Activated naive CD8-positive, alpha-beta T cell treated with anti-CD3 and anti-CD28 coated beads, Interleukin-2, amount 50 U/mL, for 24 hours (primary cell): ENCODE measurements around the gene FTMT.
"Not testable (repeated sequence)": the region's sequence is repeated elsewhere in the genome, so short reads cannot be mapped to it uniquely, and the experiment has no call there.

Experiments
- ATAC-seq: fragments of 150-1000 bp; cut with Tn5 transposase; one replicate; pipeline ENCODE4 v1.10.0; 2021
- DNase-seq: peaks from one replicate; pipeline ENCODE4 v3.0.0; 2021
- H3K27ac Mint-ChIP-seq: one replicate; pipeline ENCODE4 v1.8.0; 2021; ENCODE audit warnings: mild to moderate bottlenecking, mixed read lengths
- H3K27me3 Mint-ChIP-seq: one replicate; pipeline ENCODE4 v1.8.0; 2021; ENCODE audit warnings: mixed read lengths
- H3K36me3 Mint-ChIP-seq: one replicate; pipeline ENCODE4 v1.8.0; 2021; ENCODE audit warnings: low read depth, mixed read lengths
- H3K4me1 Mint-ChIP-seq: one replicate; pipeline ENCODE4 v1.8.0; 2021; ENCODE audit warnings: mixed read lengths
- H3K4me3 Mint-ChIP-seq: one replicate; pipeline ENCODE4 v1.8.0; 2021; ENCODE audit warnings: mild to moderate bottlenecking, moderate library complexity, mixed read lengths
- H3K9me3 Mint-ChIP-seq: one replicate; pipeline ENCODE4 v1.8.0; 2021; ENCODE audit warnings: mixed read lengths

Gene FTMT

DNA sequence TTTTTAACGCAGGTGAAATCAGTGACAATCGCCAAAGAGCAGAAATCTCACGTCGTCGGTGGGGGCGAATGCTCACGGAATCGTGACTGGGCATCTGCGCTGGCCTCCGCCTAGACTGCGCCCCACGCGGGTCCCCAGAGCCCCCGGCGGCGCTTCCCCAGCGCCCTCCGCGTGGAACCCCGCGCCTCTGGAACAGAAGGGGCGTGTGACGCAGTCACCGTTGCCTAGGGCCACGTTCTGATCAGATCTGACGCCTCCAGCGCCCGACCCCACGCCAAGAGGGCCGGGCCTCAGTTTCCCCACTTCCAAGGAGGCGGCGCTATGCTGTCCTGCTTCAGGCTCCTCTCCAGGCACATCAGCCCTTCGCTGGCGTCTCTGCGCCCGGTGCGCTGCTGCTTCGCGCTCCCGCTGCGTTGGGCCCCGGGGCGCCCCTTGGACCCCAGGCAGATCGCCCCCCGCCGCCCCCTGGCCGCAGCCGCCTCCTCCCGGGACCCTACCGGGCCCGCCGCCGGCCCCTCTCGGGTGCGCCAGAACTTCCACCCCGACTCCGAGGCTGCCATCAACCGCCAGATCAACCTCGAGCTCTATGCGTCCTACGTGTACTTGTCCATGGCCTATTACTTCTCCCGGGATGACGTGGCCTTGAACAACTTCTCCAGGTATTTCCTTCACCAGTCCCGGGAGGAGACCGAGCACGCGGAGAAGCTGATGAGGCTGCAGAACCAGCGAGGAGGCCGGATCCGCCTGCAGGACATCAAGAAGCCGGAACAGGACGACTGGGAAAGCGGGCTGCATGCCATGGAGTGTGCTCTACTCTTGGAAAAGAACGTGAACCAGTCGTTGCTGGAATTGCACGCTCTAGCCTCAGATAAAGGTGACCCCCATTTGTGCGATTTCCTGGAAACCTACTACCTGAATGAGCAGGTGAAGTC is at the start of gene FTMT:
Gene FTMT (plus strand): TSS at position 240 of the 932 bp plus-strand sequence. CDS start 82 bp downstream, at position 322.
- no peak for DNase-seq
- no peaks in the 10 kb centered on the region for H3K36me3 Mint-ChIP-seq
- no peak within 1 kb of the TSS for H3K27ac Mint-ChIP-seq
- H3K4me3 Mint-ChIP-seq, result no peak within 1 kb of the TSS
- no peak for ATAC-seq
- H3K9me3 Mint-ChIP-seq, result no peaks in the 10 kb centered on the region
- H3K4me1 Mint-ChIP-seq, result no peaks in the 10 kb centered on the region
- H3K27me3 Mint-ChIP-seq, result no peaks in the 10 kb centered on the region

DNA sequence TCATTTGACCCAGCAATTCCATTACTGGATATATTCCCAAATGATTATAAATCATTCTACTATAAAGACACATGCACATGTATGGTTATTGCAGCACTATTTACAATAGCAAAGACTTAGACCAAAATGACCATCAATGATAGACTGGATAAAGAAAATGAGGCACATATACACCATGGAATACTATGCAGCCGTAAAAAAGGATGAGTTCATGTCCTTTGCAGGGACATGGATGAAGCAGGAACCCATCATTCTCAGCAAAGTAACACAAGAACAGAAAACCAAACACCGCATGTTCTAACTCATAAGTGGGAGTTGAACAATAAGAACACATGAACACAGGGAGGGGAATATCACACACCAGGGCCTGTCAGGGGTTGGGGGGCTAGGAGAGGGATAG is 46.4 kb upstream of the FTMT start:
- H3K4me1 Mint-ChIP-seq, H3K27me3 Mint-ChIP-seq, H3K36me3 Mint-ChIP-seq, H3K4me3 Mint-ChIP-seq, H3K27ac Mint-ChIP-seq, DNase-seq, ATAC-seq: not testable (repeated sequence)
- peaks cover 15% of the 10 kb centered on the region for H3K9me3 Mint-ChIP-seq

DNA sequence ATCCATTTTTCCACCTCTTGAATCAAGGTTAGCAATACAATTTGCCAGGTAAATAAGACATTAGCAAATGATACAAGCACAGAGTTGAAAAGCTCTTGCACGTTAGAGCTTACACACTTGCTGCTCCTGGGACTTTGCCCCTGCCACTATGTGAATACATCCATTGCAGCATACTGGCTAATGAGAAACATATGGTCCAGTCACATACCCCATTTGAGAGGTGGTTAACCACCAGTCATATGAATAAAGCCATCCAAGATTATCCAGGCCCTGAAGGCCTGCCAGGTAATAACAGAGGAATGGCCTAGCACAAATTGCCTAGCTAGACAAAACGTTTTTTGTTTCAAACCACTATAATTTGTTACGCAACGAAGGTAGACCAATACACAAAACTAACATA is 45.8 kb upstream of the FTMT start:
- Mint-ChIP-seq H3K9me3 (peaks cover 15% of the 10 kb centered on the region), H3K27me3 (no peaks in the 10 kb centered on the region), H3K27ac (no peak overlapping the region), H3K4me1 (no peaks in the 10 kb centered on the region), H3K36me3 (peaks cover 2% of the 10 kb centered on the region), H3K4me3 (no peak overlapping the region)
- ATAC-seq (no peak), DNase-seq (no peak)

DNA sequence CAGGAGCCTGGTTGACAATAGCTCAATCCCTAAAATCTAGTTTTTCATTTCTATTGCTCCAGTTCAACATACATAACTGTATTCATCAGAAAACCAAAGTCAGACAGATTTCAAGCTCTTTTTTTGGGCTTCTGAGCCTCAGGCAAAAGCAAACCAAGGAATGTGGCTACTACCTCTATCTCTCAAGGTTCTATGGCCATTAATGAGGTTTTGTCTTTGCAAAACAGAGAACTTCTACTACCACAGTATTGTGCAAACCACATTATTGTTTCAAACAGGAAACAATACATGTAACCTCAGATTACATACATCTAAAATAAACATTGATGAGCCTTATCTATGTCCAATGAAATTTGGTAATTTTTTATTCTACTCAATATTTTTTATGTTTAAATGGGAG is 35.5 kb upstream of the FTMT start:
- ATAC-seq (no peak), DNase-seq (no peak)
- no peaks in the 10 kb centered on the region for H3K27me3 Mint-ChIP-seq
- peaks cover 3% of the 10 kb centered on the region for H3K9me3 Mint-ChIP-seq
- no peak overlapping the region for H3K27ac Mint-ChIP-seq
- no peaks in the 10 kb centered on the region for H3K4me1 Mint-ChIP-seq
- no peak overlapping the region for H3K4me3 Mint-ChIP-seq
- no peaks in the 10 kb centered on the region for H3K36me3 Mint-ChIP-seq

DNA sequence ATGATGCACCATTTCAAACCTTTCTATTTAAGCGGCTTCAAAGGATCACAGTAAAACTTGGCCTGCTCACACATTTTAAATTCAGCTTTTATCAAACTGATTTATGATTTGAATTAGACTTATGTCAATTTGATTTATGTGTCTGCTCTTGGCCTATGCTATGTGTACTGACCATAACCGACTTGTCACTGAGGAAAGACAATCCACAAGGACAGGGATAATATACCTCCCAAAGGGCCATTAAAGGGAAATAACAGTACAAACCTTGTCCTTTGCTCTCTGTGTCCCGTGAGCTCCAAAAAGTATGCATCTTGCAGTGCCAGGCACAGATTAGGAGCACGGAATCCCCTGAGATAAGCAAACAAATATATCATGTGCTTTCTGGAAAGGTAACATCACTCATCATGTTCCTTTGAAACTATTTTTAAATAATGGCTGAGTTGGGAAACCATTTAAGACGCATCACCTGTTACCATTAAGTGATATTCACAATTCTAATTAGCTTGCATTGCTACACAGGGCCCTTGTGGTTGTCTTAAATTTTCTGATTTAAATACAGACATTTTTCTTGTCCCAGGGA is 31.9 kb upstream of the FTMT start:
- no peak overlapping the region for H3K4me3 Mint-ChIP-seq
- H3K36me3 Mint-ChIP-seq, result no peaks in the 10 kb centered on the region
- DNase-seq, result no peak
- H3K27ac Mint-ChIP-seq, result no peak overlapping the region
- H3K27me3 Mint-ChIP-seq, result no peaks in the 10 kb centered on the region
- H3K9me3 Mint-ChIP-seq, result no peaks in the 10 kb centered on the region
- ATAC-seq, result no peak
- H3K4me1 Mint-ChIP-seq, result no peaks in the 10 kb centered on the region

DNA sequence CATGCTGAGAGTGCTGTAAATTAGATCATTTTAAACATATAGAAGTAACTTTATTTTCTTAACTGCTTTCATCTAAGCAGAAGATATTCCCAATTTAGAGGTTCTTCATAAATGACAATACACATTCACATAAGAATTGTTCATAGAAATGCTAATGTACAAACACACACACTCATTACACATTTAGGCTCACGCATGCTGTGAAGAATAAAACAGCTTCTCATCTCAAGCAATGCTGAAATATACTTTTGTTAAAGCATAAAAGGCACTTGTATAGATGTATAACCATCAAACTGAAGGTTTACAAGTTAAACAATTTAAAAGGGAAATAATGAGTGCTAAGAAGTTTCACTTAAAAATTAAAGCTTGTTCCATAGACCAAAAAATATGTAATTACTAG is 18.1 kb upstream of the FTMT start:
- no peaks in the 10 kb centered on the region for H3K27me3 Mint-ChIP-seq
- peaks cover 6% of the 10 kb centered on the region for H3K9me3 Mint-ChIP-seq
- H3K4me1 Mint-ChIP-seq, result no peaks in the 10 kb centered on the region
- DNase-seq (no peak), ATAC-seq (no peak)
- H3K27ac Mint-ChIP-seq, result no peak overlapping the region
- H3K36me3 Mint-ChIP-seq, result no peaks in the 10 kb centered on the region
- no peak overlapping the region for H3K4me3 Mint-ChIP-seq

DNA sequence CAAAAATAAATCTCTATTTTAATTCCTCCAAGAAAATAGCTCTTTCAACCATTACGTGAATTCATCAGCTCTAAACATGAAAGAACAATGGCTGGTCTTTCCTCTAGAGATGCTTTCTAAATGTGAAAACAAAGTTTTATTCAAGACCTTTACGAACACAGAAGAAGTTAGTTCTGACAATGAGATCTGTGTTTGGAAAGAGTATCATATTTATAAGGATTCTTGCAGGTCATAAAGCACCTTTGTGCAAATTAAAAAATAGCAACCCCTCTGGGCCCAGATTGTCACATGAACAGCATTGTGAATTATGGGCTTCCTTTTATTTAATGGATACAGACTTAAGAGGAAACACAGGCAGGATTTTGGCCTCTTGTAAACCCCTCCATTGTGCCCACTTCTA is 17.7 kb upstream of the FTMT start:
- DNase-seq (no peak), ATAC-seq (no peak)
- H3K4me1 Mint-ChIP-seq, result no peaks in the 10 kb centered on the region
- H3K36me3 Mint-ChIP-seq, result no peaks in the 10 kb centered on the region
- no peaks in the 10 kb centered on the region for H3K27me3 Mint-ChIP-seq
- peaks cover 6% of the 10 kb centered on the region for H3K9me3 Mint-ChIP-seq
- no peak overlapping the region for H3K27ac Mint-ChIP-seq
- H3K4me3 Mint-ChIP-seq, result no peak overlapping the region

DNA sequence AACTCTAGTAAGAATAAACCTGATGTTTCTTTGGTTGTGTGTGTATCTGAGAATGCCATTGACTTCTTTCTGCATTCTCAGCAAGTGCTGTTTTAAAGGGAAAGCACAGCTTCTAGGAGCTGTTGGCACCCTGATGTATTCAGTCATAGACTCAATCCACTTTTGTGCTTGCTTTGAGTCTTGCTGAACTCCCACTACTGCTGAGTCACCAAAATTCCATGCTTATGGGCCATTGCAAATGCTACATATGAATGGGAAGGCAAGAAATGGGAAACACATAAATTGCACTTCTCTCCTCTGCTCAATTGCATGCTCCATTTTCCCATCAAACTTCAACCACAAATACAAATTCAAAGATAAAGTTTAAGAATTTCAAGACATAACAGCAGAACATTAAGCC is 9.8 kb upstream of the FTMT start:
- H3K27ac Mint-ChIP-seq, result no peak overlapping the region
- peaks cover 1% of the 10 kb centered on the region for H3K27me3 Mint-ChIP-seq
- no peak overlapping the region for H3K4me3 Mint-ChIP-seq
- H3K4me1 Mint-ChIP-seq, result no peaks in the 10 kb centered on the region
- no peak for ATAC-seq
- no peak for DNase-seq
- peaks cover 3% of the 10 kb centered on the region for H3K9me3 Mint-ChIP-seq
- H3K36me3 Mint-ChIP-seq, result no peaks in the 10 kb centered on the region

DNA sequence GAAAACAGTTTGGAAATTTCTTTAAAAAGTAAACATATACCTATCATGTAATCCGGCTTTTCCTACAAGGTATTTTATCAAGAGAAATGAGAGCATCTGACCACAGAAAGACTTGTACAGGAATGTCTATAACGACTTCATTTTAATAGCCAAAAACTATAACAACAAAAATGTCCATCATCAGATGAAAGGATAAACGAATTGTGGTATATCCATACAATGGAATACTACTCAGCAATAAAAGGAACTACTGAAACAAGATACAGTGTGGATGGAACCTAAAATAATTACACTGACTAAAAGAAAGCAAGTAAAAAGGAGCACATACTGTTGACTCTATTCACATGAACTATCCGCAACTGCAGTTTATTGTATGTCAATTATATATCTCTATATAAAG is 1.4 kb upstream of the FTMT start:
- DNase-seq (no peak), ATAC-seq (no peak)
- no peaks in the 10 kb centered on the region for H3K9me3 Mint-ChIP-seq
- H3K27me3 Mint-ChIP-seq, result no peaks in the 10 kb centered on the region
- H3K27ac Mint-ChIP-seq, result no peak overlapping the region
- H3K36me3 Mint-ChIP-seq, result no peaks in the 10 kb centered on the region
- no peak overlapping the region for H3K4me3 Mint-ChIP-seq
- no peaks in the 10 kb centered on the region for H3K4me1 Mint-ChIP-seq

DNA sequence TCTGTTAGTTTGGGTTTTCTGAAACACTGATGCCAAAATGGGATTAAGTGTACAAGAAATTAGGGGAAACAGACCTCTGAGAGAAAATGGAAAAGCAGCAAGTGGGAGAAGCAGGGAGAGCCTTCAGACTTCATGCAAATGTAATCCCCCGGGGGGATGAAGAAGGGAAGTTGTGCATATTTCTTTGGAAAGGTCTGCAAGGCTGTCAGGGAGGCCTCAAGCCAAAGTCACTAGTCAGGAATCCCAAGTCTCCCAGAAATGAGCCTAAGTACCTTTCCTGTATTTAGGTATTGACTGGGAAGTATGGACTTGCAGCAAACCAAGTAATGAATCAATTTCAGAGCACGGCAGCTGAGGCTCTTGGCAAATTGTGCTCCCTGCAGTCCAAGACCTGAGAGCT is 2.2 kb downstream of the FTMT start:
- H3K27ac Mint-ChIP-seq, result no peak overlapping the region
- no peak for ATAC-seq
- H3K4me1 Mint-ChIP-seq, result no peaks in the 10 kb centered on the region
- no peaks in the 10 kb centered on the region for H3K27me3 Mint-ChIP-seq
- H3K4me3 Mint-ChIP-seq, result no peak overlapping the region
- no peak for DNase-seq
- no peaks in the 10 kb centered on the region for H3K9me3 Mint-ChIP-seq
- no peaks in the 10 kb centered on the region for H3K36me3 Mint-ChIP-seq

DNA sequence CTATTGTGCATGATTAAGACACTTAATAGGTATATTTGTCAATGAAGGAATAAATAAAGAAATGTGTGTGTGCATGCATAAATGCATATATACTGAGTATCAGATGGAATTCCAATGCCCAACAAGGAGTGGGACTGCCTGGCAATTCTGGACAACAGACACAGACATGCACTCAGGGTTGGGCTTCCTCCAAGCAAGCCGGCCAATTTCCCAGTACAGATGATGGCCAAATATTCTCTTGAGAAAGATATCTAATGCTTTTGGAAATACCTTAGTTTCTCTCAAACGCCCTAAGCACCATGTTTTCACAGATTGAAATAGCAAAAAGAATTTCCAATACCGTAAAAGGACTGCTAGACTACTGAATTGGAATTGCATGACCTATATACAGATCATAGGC is 11.1 kb downstream of the FTMT start:
- no peak overlapping the region for H3K4me3 Mint-ChIP-seq
- no peaks in the 10 kb centered on the region for H3K9me3 Mint-ChIP-seq
- no peaks in the 10 kb centered on the region for H3K4me1 Mint-ChIP-seq
- H3K27ac Mint-ChIP-seq, result no peak overlapping the region
- no peak for ATAC-seq
- H3K36me3 Mint-ChIP-seq, result no peaks in the 10 kb centered on the region
- peaks cover 8% of the 10 kb centered on the region for H3K27me3 Mint-ChIP-seq
- no peak for DNase-seq

DNA sequence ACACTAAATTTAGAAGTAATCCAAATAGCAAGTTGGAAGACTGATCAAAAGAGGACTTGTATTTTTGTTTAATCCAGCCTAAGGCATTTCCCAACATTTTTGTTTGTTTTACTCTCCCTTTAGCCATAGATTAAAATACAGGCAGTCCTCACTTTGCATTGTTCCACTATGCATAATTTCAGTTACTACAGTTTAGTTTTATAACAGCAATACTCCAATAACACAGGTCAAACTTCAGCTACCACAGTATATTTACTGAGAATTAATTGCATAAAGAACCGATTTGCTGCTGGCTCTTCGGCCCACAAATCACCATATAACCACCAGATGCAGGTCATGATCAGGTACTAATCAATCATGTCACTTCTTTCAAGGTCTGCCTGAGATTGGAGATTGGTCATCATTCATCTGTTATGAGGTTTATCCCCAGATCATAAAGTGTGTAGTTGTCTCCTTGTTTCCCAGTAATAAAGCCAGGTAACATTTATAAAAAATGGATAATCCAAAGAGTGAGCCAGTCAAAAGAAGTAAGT is 12.1 kb downstream of the FTMT start:
- Mint-ChIP-seq H3K36me3 (no peaks in the 10 kb centered on the region), H3K9me3 (no peaks in the 10 kb centered on the region), H3K27me3 (peaks cover 8% of the 10 kb centered on the region), H3K4me3 (no peak overlapping the region), H3K4me1 (no peaks in the 10 kb centered on the region), H3K27ac (no peak overlapping the region)
- ATAC-seq (no peak), DNase-seq (no peak)

DNA sequence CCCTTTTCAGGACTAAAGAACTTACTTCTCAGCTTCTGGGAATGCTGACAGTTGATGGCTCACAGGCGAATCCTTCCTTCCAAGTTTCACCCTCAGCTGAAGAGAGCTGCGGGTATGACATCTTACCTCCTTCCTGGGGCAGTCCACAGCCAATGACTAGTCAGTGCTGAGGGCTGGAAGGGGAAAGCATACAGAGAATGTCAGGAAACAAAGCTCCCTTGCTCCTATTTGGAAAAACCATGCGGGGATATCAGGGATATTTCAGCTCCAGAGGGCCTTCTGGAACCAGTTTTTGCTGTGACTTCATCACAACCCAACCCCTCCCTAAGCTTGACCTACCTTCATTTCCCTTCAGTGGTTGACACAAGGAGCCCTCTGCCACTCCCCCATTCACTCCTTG is 15.7 kb downstream of the FTMT start:
- Mint-ChIP-seq H3K27ac (no peak overlapping the region), H3K27me3 (peaks cover 3% of the 10 kb centered on the region), H3K4me1 (no peaks in the 10 kb centered on the region)

DNA sequence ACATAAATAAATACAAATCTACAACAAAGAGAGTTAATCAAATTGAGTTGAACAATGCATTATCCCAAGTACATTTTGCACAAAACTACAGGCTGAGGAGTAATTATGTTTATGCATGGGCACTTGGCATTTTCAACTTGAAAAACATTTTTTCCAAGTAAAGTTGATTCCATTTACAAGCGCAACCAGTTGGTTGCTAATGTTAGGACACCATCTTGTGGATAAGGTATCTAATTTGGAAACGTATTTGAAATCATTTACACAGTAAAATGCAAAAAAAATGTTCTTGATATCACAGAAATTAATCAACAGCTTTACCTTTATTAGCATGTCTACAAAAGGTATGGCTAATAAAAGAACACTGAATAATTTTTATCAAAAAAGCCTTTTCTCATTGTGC is 18.8 kb downstream of the FTMT start:
- Mint-ChIP-seq H3K4me1 (no peaks in the 10 kb centered on the region), H3K27ac (no peak overlapping the region), H3K36me3 (no peaks in the 10 kb centered on the region), H3K9me3 (no peaks in the 10 kb centered on the region), H3K4me3 (no peak overlapping the region), H3K27me3 (peaks cover 3% of the 10 kb centered on the region)
- ATAC-seq (no peak), DNase-seq (no peak)

More for the DNA sequence above, 15.7 kb downstream of the FTMT start:
- H3K4me3 Mint-ChIP-seq, result no peak overlapping the region
- H3K9me3 Mint-ChIP-seq, result no peaks in the 10 kb centered on the region
- H3K36me3 Mint-ChIP-seq, result no peaks in the 10 kb centered on the region
- DNase-seq (no peak), ATAC-seq (no peak)

DNA sequence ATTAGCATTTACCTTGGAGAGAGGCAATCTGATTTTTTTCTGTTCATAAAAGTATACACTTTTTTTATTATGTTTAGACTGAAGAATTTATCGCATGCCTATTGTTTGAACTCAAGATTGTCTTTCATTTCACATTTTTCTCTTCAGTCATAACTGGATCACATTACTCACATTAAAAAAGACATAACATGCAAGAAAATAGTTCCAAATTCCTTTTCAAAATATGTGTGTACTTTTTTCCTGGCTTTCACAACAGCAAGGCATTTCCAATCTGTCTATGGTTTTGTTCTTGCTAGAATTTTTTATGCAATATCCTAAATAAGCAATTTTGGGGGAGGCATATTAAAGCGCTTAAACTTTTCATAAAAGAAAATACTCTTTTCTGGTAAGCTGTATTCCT is 21.2 kb downstream of the FTMT start:
- no peak for DNase-seq

More for the DNA sequence above, 21.2 kb downstream of the FTMT start:
- H3K4me3 Mint-ChIP-seq, result no peak overlapping the region
- ATAC-seq, result no peak
- H3K9me3 Mint-ChIP-seq, result no peaks in the 10 kb centered on the region
- H3K27me3 Mint-ChIP-seq, result peaks cover 2% of the 10 kb centered on the region
- H3K36me3 Mint-ChIP-seq, result no peaks in the 10 kb centered on the region
- no peak overlapping the region for H3K27ac Mint-ChIP-seq
- H3K4me1 Mint-ChIP-seq, result no peaks in the 10 kb centered on the region
